Loucy (cell line): ENCODE data around the gene VANGL2.

Source experiments
- H2AFZ ChIP-seq: fragments of 200-600 bp; sonication (generic); 2 replicates; pipeline ENCODE4 v1.6.0; 2016; ENCODE audit warnings: antibody characterized with exemption, mild to moderate bottlenecking, low read length, moderate library complexity
- H3F3A ChIP-seq: fragments of 200-600 bp; 2 replicates; pipeline ENCODE4 v1.6.0; 2016; ENCODE audit warnings: antibody characterized with exemption, low read depth, mild to moderate bottlenecking
- H3K27me3 ChIP-seq: fragments of 200-600 bp; sonication (generic); 2 replicates; pipeline ENCODE4 v1.6.1; 2014; ENCODE audit warnings: low read length, mild to moderate bottlenecking; ENCODE audit not compliant: insufficient read depth, poor library complexity, severe bottlenecking
- H3K36me3 ChIP-seq: fragments of 200-600 bp; sonication (generic); 2 replicates; pipeline ENCODE4 v1.6.1; 2016; ENCODE audit warnings: low read length; ENCODE audit not compliant: insufficient read depth
- H3K4me1 ChIP-seq: fragments of 200-600 bp; sonication (generic); 2 replicates; pipeline ENCODE4 v1.5.1; 2014; ENCODE audit warnings: low read length, mild to moderate bottlenecking; ENCODE audit not compliant: insufficient read depth, poor library complexity, severe bottlenecking
- H3K4me2 ChIP-seq: fragments of 200-600 bp; sonication (generic); 2 replicates; pipeline ENCODE4 v1.6.0; 2014; ENCODE audit warnings: antibody characterized with exemption, low read length, low read depth, mild to moderate bottlenecking; ENCODE audit not compliant: poor library complexity, severe bottlenecking
- H3K4me3 ChIP-seq: fragments of 200-600 bp; sonication (generic); 2 replicates; pipeline ENCODE4 v1.5.1; 2014; ENCODE audit warnings: low read length, mild to moderate bottlenecking, mixed read lengths; ENCODE audit not compliant: poor library complexity, severe bottlenecking
- H3K79me2 ChIP-seq: fragments of 200-600 bp; sonication (generic); 2 replicates; pipeline ENCODE4 v1.6.1; 2014; ENCODE audit warnings: low read length; ENCODE audit not compliant: insufficient read depth
- H3K9ac ChIP-seq: fragments of 200-600 bp; sonication (generic); 2 replicates; pipeline ENCODE4 v1.6.0; 2014; ENCODE audit warnings: mild to moderate bottlenecking, low read depth, low read length, moderate library complexity; ENCODE audit not compliant: poor library complexity, severe bottlenecking
- H3K9me2 ChIP-seq: fragments of 200-600 bp; sonication (generic); replicated peaks from 2 replicates; pipeline ENCODE4 v1.6.1; 2016; ENCODE audit warnings: low read depth, low read length, mixed read lengths
- H3K9me3 ChIP-seq: fragments of 200-600 bp; sonication (generic); 2 replicates; pipeline ENCODE4 v1.6.1; 2014; ENCODE audit warnings: mild to moderate bottlenecking, antibody characterized with exemption, low read length, low read depth; ENCODE audit not compliant: insufficient read depth
- H4K20me1 ChIP-seq: fragments of 200-600 bp; sonication (generic); 2 replicates; pipeline ENCODE4 v1.6.0; 2014; ENCODE audit warnings: antibody characterized with exemption, low read length, mild to moderate bottlenecking; ENCODE audit not compliant: insufficient read depth, poor library complexity, severe bottlenecking
- EZH2phosphoT487 ChIP-seq: fragments of 200-600 bp; IDR thresholded peaks from 2 replicates; pipeline ENCODE4 v1.6.1; 2018; ENCODE audit warnings: antibody characterized with exemption, mild to moderate bottlenecking, moderate library complexity, borderline replicate concordance
- TF ChIP-seq, protein P1 (sequence below): fragments of 200-600 bp; sonication (generic); conservative IDR thresholded peaks from 2 replicates; pipeline ENCODE4 v1.5.1; 2014; ENCODE audit warnings: mild to moderate bottlenecking, antibody characterized with exemption, low read length

VANGL2 gene

DNA sequence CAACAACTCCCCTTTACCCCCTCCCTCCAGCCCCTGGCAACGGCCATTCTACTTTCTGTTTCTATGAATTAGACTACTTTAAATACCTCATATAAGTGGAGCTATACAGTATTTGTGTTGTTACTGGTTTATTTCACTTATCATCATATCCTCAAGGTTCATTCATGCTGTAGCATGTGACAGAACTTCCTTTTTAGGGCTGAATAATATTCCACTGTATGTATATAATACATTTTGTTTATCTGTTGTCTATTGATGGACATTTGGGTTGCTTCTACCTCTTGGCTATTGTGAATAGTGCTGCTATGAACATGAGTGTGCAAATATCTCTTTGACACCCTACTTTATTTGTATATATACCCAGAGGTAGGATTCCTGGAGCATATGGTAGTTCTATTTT is 31.3 kb upstream of the VANGL2 start:
- Histone ChIP-seq H3K4me2 (no peak overlapping the region), H3K4me1 (peaks cover 12% of the 10 kb centered on the region), H3K36me3 (no peaks in the 10 kb centered on the region), H3K9me3 (no peaks in the 10 kb centered on the region), H3K9ac (no peak overlapping the region), H3K79me2 (no peaks in the 10 kb centered on the region), H2AFZ (no peak overlapping the region), H3F3A (no peaks in the 10 kb centered on the region), H4K20me1 (no peaks in the 10 kb centered on the region), H3K27me3 (no peaks in the 10 kb centered on the region), H3K4me3 (no peak overlapping the region), H3K9me2 (no peaks in the 10 kb centered on the region)
- TF ChIP-seq, protein P1, sequence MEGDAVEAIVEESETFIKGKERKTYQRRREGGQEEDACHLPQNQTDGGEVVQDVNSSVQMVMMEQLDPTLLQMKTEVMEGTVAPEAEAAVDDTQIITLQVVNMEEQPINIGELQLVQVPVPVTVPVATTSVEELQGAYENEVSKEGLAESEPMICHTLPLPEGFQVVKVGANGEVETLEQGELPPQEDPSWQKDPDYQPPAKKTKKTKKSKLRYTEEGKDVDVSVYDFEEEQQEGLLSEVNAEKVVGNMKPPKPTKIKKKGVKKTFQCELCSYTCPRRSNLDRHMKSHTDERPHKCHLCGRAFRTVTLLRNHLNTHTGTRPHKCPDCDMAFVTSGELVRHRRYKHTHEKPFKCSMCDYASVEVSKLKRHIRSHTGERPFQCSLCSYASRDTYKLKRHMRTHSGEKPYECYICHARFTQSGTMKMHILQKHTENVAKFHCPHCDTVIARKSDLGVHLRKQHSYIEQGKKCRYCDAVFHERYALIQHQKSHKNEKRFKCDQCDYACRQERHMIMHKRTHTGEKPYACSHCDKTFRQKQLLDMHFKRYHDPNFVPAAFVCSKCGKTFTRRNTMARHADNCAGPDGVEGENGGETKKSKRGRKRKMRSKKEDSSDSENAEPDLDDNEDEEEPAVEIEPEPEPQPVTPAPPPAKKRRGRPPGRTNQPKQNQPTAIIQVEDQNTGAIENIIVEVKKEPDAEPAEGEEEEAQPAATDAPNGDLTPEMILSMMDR = no peak
- TF ChIP-seq EZH2phosphoT487 = no peak

DNA sequence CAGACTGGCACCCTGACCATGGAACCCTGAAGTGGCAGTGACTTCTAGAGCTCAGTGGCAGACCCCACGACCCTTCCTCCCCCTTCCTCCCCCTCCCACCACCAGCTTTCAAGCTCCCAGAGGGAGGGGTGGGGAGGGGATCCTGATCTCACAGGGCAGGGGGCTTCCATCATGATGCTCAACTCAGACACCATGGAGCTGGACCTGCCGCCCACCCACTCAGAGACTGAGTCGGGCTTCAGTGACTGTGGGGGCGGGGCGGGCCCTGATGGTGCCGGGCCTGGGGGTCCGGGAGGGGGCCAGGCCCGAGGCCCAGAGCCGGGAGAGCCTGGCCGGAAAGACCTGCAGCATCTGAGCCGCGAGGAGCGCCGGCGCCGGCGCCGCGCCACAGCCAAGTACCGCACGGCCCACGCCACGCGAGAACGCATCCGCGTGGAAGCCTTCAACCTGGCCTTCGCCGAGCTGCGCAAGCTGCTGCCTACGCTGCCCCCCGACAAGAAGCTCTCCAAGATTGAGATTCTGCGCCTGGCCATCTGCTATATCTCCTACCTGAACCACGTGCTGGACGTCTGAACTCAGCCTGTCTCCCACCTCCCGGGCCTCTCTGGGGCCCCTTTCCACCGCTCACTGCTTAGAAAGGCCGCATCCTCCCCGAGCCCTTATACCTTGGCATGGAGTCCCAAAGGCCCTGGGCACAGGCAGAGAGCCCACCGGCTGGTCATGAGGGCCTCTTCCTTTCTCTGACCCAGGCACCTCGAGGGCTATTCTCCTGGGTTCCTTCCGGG is 29.6 kb upstream of the VANGL2 start:
- no peak overlapping the region for H2AFZ ChIP-seq
- no peak for TF ChIP-seq EZH2phosphoT487
- TF ChIP-seq, protein P1 = no peak
- H3K9me3 ChIP-seq = no peaks in the 10 kb centered on the region
- no peak overlapping the region for H3K4me3 ChIP-seq
- H3F3A ChIP-seq = no peaks in the 10 kb centered on the region
- no peak overlapping the region for H3K9ac ChIP-seq
- no peaks in the 10 kb centered on the region for H3K9me2 ChIP-seq
- peaks cover 12% of the 10 kb centered on the region for H3K4me1 ChIP-seq
- no peaks in the 10 kb centered on the region for H3K79me2 ChIP-seq
- no peaks in the 10 kb centered on the region for H3K36me3 ChIP-seq
- no peaks in the 10 kb centered on the region for H4K20me1 ChIP-seq
- H3K4me2 ChIP-seq = no peak overlapping the region
- no peaks in the 10 kb centered on the region for H3K27me3 ChIP-seq

DNA sequence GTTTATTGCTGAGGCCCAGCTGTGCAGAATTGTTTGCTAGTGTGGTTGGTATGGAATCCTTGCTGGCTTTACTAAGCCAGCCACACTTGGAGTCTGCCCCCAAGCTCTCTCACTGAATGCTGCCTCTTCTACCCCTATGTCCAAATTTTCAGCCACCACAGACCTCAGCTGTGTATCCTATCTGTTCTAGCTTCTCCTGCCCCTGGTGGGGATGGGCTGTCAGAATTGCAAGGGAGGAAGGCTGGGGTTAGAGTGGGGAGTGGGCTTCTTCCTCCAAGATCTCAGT is 29.1 kb upstream of the VANGL2 start:
- Histone ChIP-seq H2AFZ (no peak overlapping the region), H3K9me3 (no peaks in the 10 kb centered on the region), H3K4me3 (no peak overlapping the region), H3K4me2 (no peak overlapping the region), H4K20me1 (no peaks in the 10 kb centered on the region), H3F3A (no peaks in the 10 kb centered on the region), H3K9ac (no peak overlapping the region), H3K79me2 (no peaks in the 10 kb centered on the region), H3K4me1 (peaks cover 12% of the 10 kb centered on the region), H3K9me2 (no peaks in the 10 kb centered on the region), H3K27me3 (no peaks in the 10 kb centered on the region), H3K36me3 (no peaks in the 10 kb centered on the region)
- TF ChIP-seq, protein P1 = no peak
- no peak for TF ChIP-seq EZH2phosphoT487
